ENCODE data around the gene TEAD3. TPM values are rescaled to one million over a fixed set of nuclear protein-coding genes. Genes with fewer than 3 reads are reported as not detected.

The TEAD3 gene
- total RNA-seq, 1 experiment from 2014 or later, result 34.3 TPM

DNA sequence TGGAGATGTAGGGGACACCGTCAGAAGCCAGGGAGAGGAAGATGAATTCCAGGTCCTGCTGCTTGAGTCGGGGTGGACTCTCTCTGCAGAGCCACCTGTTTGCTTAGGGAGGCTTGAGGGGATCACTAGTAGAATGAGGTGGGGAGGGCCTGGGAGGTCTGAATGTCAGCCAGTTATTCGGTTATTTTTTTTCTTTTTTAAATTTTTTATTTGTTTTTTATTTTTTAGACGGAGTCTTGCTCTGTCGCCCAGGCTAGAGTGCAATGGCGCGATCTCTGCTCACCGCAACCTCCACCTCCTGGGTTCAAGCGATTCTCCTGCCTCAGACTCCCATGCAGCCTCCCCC lies 8.4 kb downstream of the TEAD3 start:
- Mint-ChIP-seq H3K36me3 (0 out of 2 replicates have a peak, but pooled peaks cover 3% of the 10 kb centered on the region), H3K4me3 (no peak overlapping the region), H3K27me3 (ENCODE audit: low read depth) (no peaks in the 10 kb centered on the region), H3K4me1 (peaks cover 73% of the 10 kb centered on the region), H3K27ac (peak overlapping the region; percentile 72), H3K9me3 (no peaks in the 10 kb centered on the region)
- DNase-seq (ENCODE audit: low spot score) (no peak), ATAC-seq (no peak)
- ChIA-PET POLR2A (interaction anchor here (4.3 to 5.6 kb wide), 2 partner anchors 8 to 15 kb away, joined by 54 read pairs; partner anchors contain the start of gene TEAD3), CTCF (interaction anchor here (1.6 to 2.9 kb wide), 3 partner anchors 8 to 34 kb away, joined by 4 to 17 read pairs (median 7); partner anchors contain the start of gene TEAD3)
- TF ChIP-seq TP53 (CRISPR knock-in tag; IDR thresholded peaks at IDR 0.05) (no peak), ZNF121 (CRISPR knock-in tag; IDR thresholded peaks at IDR 0.05) (0 out of 2 replicates have a peak, but pooled peaks have one; percentile 34)

DNA sequence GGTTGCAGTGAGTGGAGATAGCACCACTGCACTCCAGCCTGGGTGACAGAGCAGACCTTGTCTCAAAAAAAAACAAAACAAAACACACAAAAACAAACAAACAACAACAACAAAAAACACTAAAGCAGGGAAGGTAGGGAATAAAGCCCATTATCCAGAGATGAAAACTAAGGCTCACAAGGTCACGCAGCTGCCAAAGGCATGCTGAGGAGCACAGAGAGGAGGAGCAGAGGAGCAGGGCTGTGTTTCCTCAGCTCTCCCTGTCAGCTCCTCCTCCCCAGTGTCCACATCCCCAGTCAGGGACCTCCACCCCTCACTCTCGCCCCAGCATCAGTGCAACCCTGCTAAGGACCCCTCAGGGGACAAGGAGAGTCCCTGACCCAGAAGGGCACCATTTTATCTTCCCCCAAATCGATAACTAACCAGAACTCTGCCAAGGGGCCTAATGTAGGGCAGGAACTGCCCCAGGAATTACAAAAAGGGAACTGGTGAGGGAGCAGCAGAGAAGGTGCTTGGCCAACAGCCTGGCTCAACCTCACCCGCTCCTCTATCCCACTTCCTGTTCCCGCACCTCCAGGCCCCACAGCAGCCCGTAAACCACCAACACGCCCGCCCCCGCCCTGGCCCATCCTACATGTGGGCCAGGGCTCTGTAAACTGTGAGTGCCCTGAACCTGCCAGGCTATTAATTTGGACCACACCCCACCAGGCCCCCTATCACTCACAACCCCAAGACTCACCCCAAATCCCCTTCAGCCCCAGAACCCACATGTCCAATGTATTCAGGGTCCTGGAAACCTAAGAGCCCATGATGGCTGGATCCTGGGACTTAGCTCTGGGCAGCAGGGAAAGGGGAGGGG lies 9.0 kb downstream of the TEAD3 start:
- peak overlapping the region; percentile 38 for H3K4me3 Mint-ChIP-seq

GRCh38 chr6:35486005-35486925 lies 10.6 kb downstream of the TEAD3 start:
- no peaks in the 10 kb centered on the region for H3K9me3 Mint-ChIP-seq
- H3K27ac Mint-ChIP-seq, result peak overlapping the region; percentile 100
- H3K36me3 Mint-ChIP-seq, result peaks cover 8% of the 10 kb centered on the region; the same call in 1 of the 2 replicates
- CTCF ChIA-PET, result interaction anchor here (0.8 to 2.0 kb wide), 6 partner anchors 10 to 36 kb away, joined by 3 to 9 read pairs (median 5); partner anchors contain the start of gene TEAD3
- no peaks in the 10 kb centered on the region for H3K27me3 Mint-ChIP-seq (ENCODE audit: low read depth)
- H3K4me1 Mint-ChIP-seq, result peaks cover 52% of the 10 kb centered on the region
- peak; percentile 33 for ATAC-seq
- POLR2A ChIA-PET, result interaction anchor here (0.5 to 5.6 kb wide), 5 partner anchors 10 to 157 kb away, joined by 3 to 54 read pairs (median 3); partner anchors contain the start of genes FANCE and TEAD3
- DNase-seq (ENCODE audit: low spot score), result peak; percentile 90
- peak overlapping the region; percentile 65 for H3K4me3 Mint-ChIP-seq
- no peak for TF ChIP-seq GTF2I (CRISPR knock-in tag; conservative IDR thresholded peaks at IDR 0.05)
- 0 out of 2 replicates have a peak, but pooled peaks have one; percentile 26 for TF ChIP-seq ESRRA (CRISPR knock-in tag; IDR thresholded peaks at IDR 0.05; ENCODE audit: borderline replicate concordance)
- TF ChIP-seq MYBL2 (CRISPR knock-in tag; IDR thresholded peaks at IDR 0.05), result no peak
- peak; percentile 79; the same call in 1 of the 2 replicates for TF ChIP-seq TEAD1 (CRISPR knock-in tag; IDR thresholded peaks at IDR 0.05)
- TF ChIP-seq ZNF219 (CRISPR knock-in tag; IDR thresholded peaks at IDR 0.05; ENCODE audit: borderline replicate concordance), result 0 out of 2 replicates have a peak, but pooled peaks have one; percentile 27
- 0 out of 2 replicates have a peak, but pooled peaks have one; percentile 51 for TF ChIP-seq KAT7 (CRISPR knock-in tag; IDR thresholded peaks at IDR 0.05; ENCODE audit: borderline replicate concordance)
- TF ChIP-seq SP1 (CRISPR knock-in tag; conservative IDR thresholded peaks at IDR 0.05), result peak; percentile 63; the same call in 1 of the 2 replicates
- 0 out of 2 replicates have a peak, but pooled peaks have one; percentile 43 for TF ChIP-seq ZNF138 (CRISPR knock-in tag; conservative IDR thresholded peaks at IDR 0.05)
- TF ChIP-seq FOXK1 (CRISPR knock-in tag; IDR thresholded peaks at IDR 0.05), result peak; percentile 77
- TF ChIP-seq CREM (CRISPR knock-in tag; IDR thresholded peaks at IDR 0.05), result peak; percentile 31; the same call in 1 of the 2 replicates
- TF ChIP-seq, protein P1, sequence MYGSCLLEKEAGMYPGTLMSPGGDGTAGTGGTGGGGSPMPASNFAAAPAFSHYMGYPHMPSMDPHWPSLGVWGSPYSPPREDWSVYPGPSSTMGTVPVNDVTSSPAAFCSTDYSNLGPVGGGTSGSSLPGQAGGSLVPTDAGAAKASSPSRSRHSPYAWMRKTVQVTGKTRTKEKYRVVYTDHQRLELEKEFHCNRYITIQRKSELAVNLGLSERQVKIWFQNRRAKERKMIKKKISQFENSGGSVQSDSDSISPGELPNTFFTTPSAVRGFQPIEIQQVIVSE (CRISPR knock-in tag; IDR thresholded peaks at IDR 0.05; ENCODE audit: borderline replicate concordance), result no peak
- TF ChIP-seq NR3C1 (CRISPR knock-in tag; conservative IDR thresholded peaks at IDR 0.05; ENCODE audit: low read depth), result no peak; the same call in 1 of the 2 replicates
- TF ChIP-seq, protein P2, sequence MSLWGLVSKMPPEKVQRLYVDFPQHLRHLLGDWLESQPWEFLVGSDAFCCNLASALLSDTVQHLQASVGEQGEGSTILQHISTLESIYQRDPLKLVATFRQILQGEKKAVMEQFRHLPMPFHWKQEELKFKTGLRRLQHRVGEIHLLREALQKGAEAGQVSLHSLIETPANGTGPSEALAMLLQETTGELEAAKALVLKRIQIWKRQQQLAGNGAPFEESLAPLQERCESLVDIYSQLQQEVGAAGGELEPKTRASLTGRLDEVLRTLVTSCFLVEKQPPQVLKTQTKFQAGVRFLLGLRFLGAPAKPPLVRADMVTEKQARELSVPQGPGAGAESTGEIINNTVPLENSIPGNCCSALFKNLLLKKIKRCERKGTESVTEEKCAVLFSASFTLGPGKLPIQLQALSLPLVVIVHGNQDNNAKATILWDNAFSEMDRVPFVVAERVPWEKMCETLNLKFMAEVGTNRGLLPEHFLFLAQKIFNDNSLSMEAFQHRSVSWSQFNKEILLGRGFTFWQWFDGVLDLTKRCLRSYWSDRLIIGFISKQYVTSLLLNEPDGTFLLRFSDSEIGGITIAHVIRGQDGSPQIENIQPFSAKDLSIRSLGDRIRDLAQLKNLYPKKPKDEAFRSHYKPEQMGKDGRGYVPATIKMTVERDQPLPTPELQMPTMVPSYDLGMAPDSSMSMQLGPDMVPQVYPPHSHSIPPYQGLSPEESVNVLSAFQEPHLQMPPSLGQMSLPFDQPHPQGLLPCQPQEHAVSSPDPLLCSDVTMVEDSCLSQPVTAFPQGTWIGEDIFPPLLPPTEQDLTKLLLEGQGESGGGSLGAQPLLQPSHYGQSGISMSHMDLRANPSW (CRISPR knock-in tag; conservative IDR thresholded peaks at IDR 0.05; ENCODE audit: low read depth), result no peak
- TF ChIP-seq TCF7 (CRISPR knock-in tag; IDR thresholded peaks at IDR 0.05; ENCODE audit: low read depth), result no peak
- TF ChIP-seq, protein P3, sequence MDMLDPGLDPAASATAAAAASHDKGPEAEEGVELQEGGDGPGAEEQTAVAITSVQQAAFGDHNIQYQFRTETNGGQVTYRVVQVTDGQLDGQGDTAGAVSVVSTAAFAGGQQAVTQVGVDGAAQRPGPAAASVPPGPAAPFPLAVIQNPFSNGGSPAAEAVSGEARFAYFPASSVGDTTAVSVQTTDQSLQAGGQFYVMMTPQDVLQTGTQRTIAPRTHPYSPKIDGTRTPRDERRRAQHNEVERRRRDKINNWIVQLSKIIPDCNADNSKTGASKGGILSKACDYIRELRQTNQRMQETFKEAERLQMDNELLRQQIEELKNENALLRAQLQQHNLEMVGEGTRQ (CRISPR knock-in tag; IDR thresholded peaks at IDR 0.05), result peak; percentile 32; the same call in 1 of the 2 replicates

More for the DNA sequence above, 9.0 kb downstream of the TEAD3 start:
- Mint-ChIP-seq H3K27me3 (ENCODE audit: low read depth) (no peaks in the 10 kb centered on the region), H3K9me3 (no peaks in the 10 kb centered on the region), H3K4me1 (peaks cover 67% of the 10 kb centered on the region), H3K36me3 (peaks cover 5% of the 10 kb centered on the region; the same call in 1 of the 2 replicates), H3K27ac (peak overlapping the region; percentile 72)
- TF ChIP-seq E2F1 (CRISPR knock-in tag; IDR thresholded peaks at IDR 0.05) (no peak), OVOL2 (CRISPR knock-in tag; IDR thresholded peaks at IDR 0.05; ENCODE audit: borderline replicate concordance) (no peak), RORB (CRISPR knock-in tag; IDR thresholded peaks at IDR 0.05) (no peak), ESRRA (CRISPR knock-in tag; IDR thresholded peaks at IDR 0.05; ENCODE audit: borderline replicate concordance) (peak; percentile 90; the same call in 1 of the 2 replicates), ZNF396 (CRISPR knock-in tag; IDR thresholded peaks at IDR 0.05; ENCODE audit: borderline replicate concordance) (no peak), GTF2I (CRISPR knock-in tag; conservative IDR thresholded peaks at IDR 0.05) (no peak)
- TF ChIP-seq, protein P4, sequence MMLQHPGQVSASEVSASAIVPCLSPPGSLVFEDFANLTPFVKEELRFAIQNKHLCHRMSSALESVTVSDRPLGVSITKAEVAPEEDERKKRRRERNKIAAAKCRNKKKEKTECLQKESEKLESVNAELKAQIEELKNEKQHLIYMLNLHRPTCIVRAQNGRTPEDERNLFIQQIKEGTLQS (CRISPR knock-in tag; conservative IDR thresholded peaks at IDR 0.05), result no peak
- CTCF ChIA-PET, result interaction anchor here (0.5 to 2.9 kb wide), 6 partner anchors 9 to 134 kb away, joined by 3 to 17 read pairs (median 5); partner anchors contain the start of gene TEAD3
- DNase-seq (ENCODE audit: low spot score), result no peak
- POLR2A ChIA-PET, result interaction anchor here (0.7 to 5.6 kb wide), 3 partner anchors 9 to 507 kb away, joined by 3 to 54 read pairs (median 54); partner anchors contain the start of gene TEAD3
- ATAC-seq, result no peak

All from WTC11 (cell line).